Dermis blood vessel endothelial cell (primary cell): ENCODE measurements around the gene NBL1. TPM values are rescaled to one million over a fixed set of nuclear protein-coding genes. Genes with fewer than 3 reads are reported as not detected.
"Not testable (repeated sequence)": the region's sequence is repeated elsewhere in the genome, so short reads cannot be mapped to it uniquely, and the experiment has no call there.

ENCODE experiments used
- DNase-seq: peaks from one replicate; pipeline ENCODE4 v3.0.0; 2010
- total RNA-seq: library from RNA; depleted of rRNA; stranded (reverse); fragments of >200 nt; gene quantifications from 2 replicates; pipeline ENCODE4 v1.2.3, GENCODE V29; 2014

Gene NBL1
- total RNA-seq, 1 donor from 2014 or later: 98.2 TPM

DNA sequence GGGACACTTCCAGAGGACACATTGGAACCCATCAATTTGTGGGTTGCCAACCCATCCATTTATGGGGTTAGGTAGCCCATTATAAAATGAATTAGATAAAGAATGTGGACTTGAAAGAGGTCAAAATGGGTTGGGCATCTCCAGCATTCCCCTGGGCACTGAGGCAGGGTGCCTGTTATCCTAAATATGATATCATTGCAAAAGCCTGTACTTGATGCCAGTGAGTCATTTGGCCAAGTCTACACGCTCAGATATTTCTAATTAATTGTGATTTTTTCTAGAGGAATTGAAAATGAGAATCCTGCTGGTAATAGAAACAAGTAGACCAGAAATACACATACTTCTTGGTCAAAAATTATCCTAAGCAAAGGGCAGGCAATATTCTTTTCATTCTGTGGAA lies 21.9 kb upstream of the NBL1 start:
- DNase-seq: no peak

DNA sequence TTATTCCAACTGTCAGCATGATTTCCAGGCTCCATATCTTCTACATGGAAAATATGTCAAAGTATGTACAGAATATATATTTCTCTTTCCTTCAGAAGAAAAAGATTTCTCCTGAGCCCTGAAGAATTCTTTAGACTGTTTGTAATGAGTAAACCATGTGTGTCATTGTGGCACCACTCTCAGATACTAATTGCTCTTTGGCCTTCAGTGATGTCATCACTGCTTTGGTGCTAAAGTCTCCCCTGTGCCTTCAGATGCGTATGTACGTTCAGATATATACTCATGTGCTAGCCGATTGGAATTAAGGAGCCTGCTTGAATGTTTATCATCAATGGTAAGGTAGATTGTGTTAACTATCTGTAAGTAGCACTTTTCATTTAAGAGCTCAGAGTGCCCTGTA lies 20.6 kb upstream of the NBL1 start:
- DNase-seq: no peak

GRCh38 chr1:19625291-19625937 lies 18.7 kb upstream of the NBL1 start:
- DNase-seq: no peak

GRCh38 chr1:19628879-19629278 lies 15.2 kb upstream of the NBL1 start:
- no peak for DNase-seq

DNA sequence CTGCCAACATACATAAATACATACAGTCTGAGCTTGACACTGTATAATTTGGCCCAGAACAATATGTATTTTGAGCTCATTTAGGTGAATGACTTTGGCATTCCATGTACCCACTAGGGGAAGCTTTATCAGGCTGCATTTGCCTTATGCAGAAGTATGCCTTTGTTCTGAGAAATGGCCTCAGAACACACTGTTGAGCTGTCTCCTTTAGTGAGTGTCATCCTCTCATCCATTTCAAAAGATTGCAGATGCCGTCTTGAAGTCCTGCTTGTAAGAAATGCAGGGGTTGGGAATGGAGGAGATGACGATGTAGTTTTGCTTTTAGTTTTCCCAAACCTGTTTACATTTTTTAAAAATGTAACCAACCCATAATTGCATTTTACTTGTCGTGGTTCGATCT lies 14.8 kb upstream of the NBL1 start:
- no peak for DNase-seq

GRCh38 chr1:19630192-19630591 lies 13.9 kb upstream of the NBL1 start:
- not testable (repeated sequence) for DNase-seq

DNA sequence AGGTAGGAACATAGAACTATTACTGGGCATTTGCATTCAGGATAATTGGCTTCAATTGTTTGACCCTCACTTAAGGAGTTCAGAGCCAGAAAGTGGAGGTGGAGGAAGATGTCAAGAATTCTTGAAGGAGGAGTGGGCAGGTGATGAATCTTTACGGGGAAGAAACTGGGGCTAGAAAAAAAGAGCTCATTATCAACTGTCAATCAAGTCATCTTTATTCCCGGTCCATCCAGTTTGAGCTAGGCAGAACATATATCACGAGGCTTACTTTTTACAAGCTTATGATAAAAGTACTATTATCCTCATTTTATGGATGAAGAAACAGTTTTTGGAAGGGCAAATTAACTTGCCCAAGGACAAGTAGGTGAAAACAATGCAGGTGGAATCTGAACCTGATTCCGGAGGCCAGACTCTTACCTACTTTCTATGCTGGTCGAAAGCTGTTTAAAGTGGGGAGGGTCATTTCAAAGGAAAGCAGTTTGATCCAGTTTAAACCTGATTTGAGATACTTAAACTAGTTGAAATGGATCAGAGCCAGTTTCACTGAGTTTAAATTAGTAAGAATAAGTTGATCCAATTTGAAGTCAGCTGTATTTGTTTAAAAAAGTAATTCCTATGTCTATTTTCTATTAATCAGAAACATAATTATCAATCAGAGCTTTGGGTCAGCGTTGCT lies 13.3 kb upstream of the NBL1 start:
- DNase-seq: no peak

GRCh38 chr1:19632211-19632610 lies 11.9 kb upstream of the NBL1 start:
- no peak for DNase-seq

DNA sequence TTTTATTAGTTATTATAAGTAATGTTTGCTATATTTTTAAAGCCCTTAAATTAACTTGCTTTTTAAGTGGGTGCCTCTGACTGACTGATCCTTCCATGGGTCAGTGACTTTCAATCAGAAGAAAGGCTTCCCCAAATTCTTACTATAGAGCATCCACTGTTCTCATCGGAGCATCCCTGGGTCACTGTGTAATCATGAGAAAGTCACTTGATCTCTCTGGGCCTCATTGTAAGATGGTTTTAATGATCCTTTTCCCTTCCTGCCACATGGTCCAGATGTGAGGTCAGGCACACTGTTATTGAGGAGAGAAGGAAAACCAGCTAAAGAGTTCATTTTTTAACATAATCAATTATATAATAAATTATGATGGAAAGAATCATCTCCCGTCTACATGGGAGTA lies 11.0 kb upstream of the NBL1 start:
- DNase-seq: no peak

GRCh38 chr1:19635064-19635463 lies 9.0 kb upstream of the NBL1 start:
- DNase-seq: not testable (repeated sequence)

DNA sequence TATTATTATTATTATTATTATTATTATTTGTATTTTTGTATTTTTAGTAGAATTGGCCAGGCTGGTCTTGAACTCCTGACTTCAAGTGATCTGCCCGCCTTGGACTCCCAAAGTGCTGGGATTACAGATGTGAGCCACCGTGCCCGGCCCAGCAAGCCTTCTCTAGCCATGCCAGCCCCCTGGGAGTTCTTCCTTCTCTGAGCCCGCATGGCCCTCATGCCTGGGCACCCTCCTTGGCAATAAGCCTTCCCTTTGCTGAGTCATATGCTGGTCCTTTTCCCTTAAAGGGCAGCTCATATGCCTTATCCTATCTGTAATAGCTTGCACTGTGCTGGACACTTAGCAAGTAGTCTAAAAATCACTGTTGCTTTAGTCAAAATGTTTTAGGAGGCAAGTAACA lies 8.5 kb upstream of the NBL1 start:
- no peak for DNase-seq

- no peak for DNase-seq
Observed at GRCh38 chr1:19636065-19636464, 8.0 kb upstream of the NBL1 start.

DNA sequence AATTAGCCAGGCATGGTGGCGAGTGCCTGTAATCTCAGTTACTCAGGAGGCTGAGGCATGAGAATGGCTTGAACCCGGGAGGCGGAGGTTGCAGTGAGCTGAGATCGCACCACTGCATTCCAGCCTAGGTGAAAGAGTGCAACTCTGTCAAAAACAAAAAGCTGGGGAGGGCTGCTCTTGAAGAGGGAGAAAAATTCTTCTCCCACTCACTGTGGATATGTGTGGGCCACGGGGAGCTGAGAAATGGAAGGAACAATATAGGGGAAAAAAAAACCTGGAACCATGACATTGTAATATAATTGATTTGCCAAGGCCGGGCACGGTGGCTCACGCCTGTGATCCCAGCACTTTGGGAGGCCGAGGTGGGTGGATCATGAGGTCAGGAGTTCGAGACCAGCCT lies 7.4 kb upstream of the NBL1 start:
- DNase-seq: not testable (repeated sequence)

DNA sequence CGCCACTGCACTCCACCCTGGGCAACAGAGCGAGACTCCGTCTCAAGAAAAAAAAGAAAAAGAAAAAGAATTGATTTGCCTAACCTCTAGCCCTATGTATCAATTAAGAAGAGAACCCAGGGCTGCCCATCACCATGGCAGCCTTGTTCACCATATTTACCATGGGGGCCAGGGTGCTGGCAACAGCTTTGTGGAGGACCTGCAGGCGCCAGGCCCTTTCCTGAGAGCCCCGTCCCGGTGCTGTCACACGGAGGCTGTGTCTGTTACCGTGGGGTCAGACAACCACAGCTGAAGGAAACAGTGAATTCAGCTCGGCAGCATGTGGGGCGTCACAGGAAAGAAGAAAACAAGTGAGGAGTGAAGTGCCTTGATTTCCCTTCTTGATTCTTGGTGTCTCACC lies 6.5 kb upstream of the NBL1 start:
- DNase-seq: no peak

GRCh38 chr1:19639228-19639627 lies 4.9 kb upstream of the NBL1 start:
- not testable (repeated sequence) for DNase-seq

DNA sequence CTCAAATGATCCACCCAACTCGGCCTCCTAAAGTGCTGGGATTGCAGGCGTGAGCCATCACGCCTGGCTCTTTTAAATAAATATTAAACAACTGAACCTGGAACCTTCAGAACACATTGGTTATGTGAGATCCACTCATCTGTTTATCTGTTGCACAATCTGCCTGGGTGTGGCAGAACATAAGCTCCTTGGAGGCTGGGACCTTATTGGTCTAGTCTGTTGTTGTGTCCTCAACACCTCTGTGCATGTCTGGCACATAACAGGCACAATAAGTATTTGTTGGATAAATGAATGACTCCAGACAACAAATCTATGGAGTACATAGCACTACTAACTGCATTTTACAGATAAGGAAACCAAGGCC lies 4.1 kb upstream of the NBL1 start:
- DNase-seq: no peak

- peak; percentile 49 for DNase-seq
Observed at GRCh38 chr1:19640363-19641316, 3.5 kb upstream of the NBL1 start.

GRCh38 chr1:19643121-19643520 lies 990 bp upstream of the NBL1 start:
- no peak for DNase-seq

GRCh38 chr1:19644395-19644680 lies 227 bp downstream of the NBL1 start:
- DNase-seq: no peak

DNA sequence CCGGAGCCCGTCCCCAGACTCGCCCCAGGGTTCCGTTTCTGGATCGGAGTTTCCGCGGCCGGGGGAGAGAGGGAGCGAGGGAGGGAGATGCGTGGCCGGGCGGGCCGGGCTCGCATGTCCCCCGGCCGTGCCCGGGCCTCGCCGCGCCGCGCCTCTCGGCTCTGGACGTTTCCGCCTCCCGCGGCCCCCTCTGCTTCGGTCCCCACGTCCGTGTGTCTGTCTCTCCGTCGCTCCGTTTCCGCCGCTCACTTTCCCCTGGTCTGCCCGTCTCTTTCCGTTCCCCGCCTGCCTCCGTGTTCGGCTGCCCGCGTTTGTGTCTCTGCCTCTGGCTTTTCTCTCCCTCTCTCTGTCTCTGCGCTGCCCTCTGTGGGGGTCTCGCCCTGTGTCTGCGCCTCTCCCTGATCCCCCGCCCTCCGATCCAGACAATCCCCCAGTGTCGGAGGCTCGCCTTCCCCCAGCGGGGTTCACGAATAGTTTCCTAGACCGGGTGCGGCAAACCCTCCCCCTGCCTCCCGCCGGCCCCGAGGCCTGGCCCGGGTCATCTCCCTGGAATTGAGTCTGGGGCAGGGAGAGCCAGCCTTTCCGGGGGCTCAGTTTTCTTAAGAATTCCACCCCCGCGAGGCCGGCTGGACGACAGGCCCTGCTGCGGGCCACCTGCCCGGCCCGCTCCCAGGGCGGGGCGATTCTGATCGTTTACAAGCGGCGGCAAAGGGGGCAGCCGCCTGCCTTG lies 735 bp downstream of the NBL1 start:
- DNase-seq: peak; percentile 39

DNA sequence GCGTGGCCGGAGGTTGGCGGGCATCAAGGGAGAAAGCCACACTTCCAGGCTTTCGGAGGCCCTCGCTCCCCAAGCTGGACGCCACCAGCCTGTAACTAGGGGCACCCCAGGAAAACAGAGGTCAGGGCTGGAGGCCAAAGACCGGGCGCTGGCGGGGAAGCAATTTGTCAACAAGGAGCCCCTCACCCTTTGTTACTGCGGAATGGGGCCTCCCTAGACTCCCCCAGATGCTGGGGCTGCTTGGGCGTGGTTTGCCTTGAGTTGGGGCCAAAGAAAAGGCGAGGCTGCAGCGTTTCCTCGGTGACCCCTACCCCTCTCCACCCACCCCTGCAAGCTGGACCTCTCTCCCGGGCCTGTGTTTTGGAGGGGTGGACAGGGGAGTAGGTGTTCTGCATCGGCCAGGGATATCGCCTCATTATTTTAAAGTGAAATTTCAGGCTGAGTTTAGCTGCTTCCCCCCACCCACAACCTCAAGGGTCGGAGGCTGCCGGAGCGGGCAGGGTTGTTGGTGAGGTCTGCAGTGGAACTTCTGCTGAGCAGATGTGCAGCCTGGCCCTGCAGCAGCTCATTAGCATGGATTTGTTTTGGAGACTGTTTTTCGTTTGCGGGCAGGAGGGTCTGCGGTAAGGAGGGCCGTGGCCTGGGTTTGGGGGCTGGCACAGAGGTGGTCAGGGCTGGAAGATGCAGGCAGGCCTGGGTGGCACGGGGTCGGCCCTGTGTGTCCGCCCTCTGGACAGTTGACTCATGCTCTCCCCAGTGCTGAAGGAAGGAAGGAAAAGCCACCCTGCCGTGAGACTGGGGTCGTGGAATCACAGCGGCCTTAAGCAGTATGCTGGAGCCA lies 1.5 kb downstream of the NBL1 start:
- DNase-seq: peak; percentile 52
